HepG2 (cell line): ENCODE data around the gene IFNG. TPM values are rescaled to one million over a fixed set of nuclear protein-coding genes. Genes with fewer than 3 reads are reported as not detected.

Source experiments
- ATAC-seq: fragments of 200-7000 bp; cut with Tn5 transposase; 3 replicates; pipeline ENCODE4 v1.9.1; 2020; ENCODE audit warnings: mild to moderate bottlenecking, moderate library complexity
- BruUV-seq: library from RNA; stranded (reverse); fragments of 400-500 nt; replicated peaks from 2 replicates; lab custom pipeline; 2021; lab: Mats Ljungman, UMichigan
- CTCF ChIA-PET: fragments of 300-600 bp; formaldehyde crosslinking; extraction: SDS; loops from one replicate; lab custom pipeline; 2021; ENCODE audit warnings: low total read pairs, inconsistent platforms, low intra/inter-chr PET ratio; lab: Yijun Ruan, JAX
- POLR2A ChIA-PET: fragments of 350-600 bp; sonication (Branson Sonifier 250); formaldehyde crosslinking; loops from one replicate; lab custom pipeline; 2020; ENCODE audit warnings: antibody characterized with exemption, inconsistent platforms; lab: Yijun Ruan, JAX
- DNase-seq: peaks from one replicate; pipeline ENCODE4 v3.0.0-alpha.2; 2015; ENCODE audit warnings: low spot score
- FAIRE-seq: peaks from 3 replicates; lab custom pipeline; 2011; peaks lifted over from hg19 to GRCh38; lab: Jason Lieb, UNC
- H2AFZ ChIP-seq: one replicate; pipeline ENCODE4 v1.6.1; 2011; ENCODE audit warnings: low read length, inconsistent platforms
- H3K27ac ChIP-seq: fragments of 300-600 bp; 3 replicates; pipeline ENCODE4 v1.8.0; 2011; ENCODE audit warnings: mixed run types, mild to moderate bottlenecking, mixed read lengths, low read length, inconsistent platforms; ENCODE audit not compliant: insufficient read depth; ENCODE audit errors: extremely low read length
- H3K27me3 ChIP-seq, 2 experiments: fragments of 200-600 bp in 1 of 2; 2 replicates in 1 of 2; 3 replicates in 1 of 2; pipeline versions ENCODE4 v1.6.0 to v1.8.0; 2011; ENCODE audit warnings: low read length in 2 of 2, mild to moderate bottlenecking in 2 of 2, moderate library complexity in 2 of 2, inconsistent platforms in 1 of 2; ENCODE audit not compliant: insufficient read depth in 2 of 2, control insufficient read depth in 1 of 2
- H3K36me3 ChIP-seq, 2 experiments: fragments of 200-600 bp in 1 of 2; replicated peaks in 1 of 2; 2 replicates in 1 of 2; 3 replicates in 1 of 2; pipeline versions ENCODE4 v1.5.1 to v1.8.0; 2011; ENCODE audit warnings: low read length in 2 of 2, inconsistent platforms in 1 of 2; ENCODE audit not compliant: insufficient read depth in 2 of 2, control insufficient read depth in 1 of 2
- H3K4me1 ChIP-seq: 2 replicates; pipeline ENCODE4 v1.5.1; 2012; ENCODE audit warnings: low read length, inconsistent platforms; ENCODE audit not compliant: insufficient read depth
- H3K4me2 ChIP-seq: 2 replicates; pipeline ENCODE4 v1.6.0; 2011; ENCODE audit warnings: low read depth, low read length, inconsistent platforms
- H3K4me3 ChIP-seq, 3 experiments: fragments of 200-600 bp in 1 of 3; sonication (generic), shearing (Covaris generic) in 1 of 3; replicated peaks in 1 of 3; 2 replicates each; pipeline ENCODE4 v1.5.1; 2011 to 2016; ENCODE audit warnings: low read length in 3 of 3, inconsistent platforms in 2 of 3, low read depth in 2 of 3, mild to moderate bottlenecking in 2 of 3, control low read depth in 1 of 3, mixed read lengths in 1 of 3; ENCODE audit not compliant: insufficient read depth in 1 of 3
- H3K79me2 ChIP-seq: one replicate; pipeline ENCODE4 v1.6.1; 2011; ENCODE audit warnings: low read length, inconsistent platforms; ENCODE audit not compliant: insufficient read depth
- H3K9ac ChIP-seq: 2 replicates; pipeline ENCODE4 v1.6.0; 2011; ENCODE audit warnings: mild to moderate bottlenecking, low read depth, low read length, inconsistent platforms; ENCODE audit not compliant: insufficient read depth
- H3K9me3 ChIP-seq: 2 replicates; pipeline ENCODE4 v1.5.1; 2012; ENCODE audit warnings: mild to moderate bottlenecking, low read length
- H4K20me1 ChIP-seq: 2 replicates; pipeline ENCODE4 v1.6.0; 2011; ENCODE audit warnings: inconsistent platforms, mild to moderate bottlenecking, low read length, moderate library complexity; ENCODE audit not compliant: insufficient read depth
- CCDC6 ChIP-seq: sonication (generic); formaldehyde crosslinking; IDR thresholded peaks from 2 replicates; pipeline ENCODE4 v1.8.1; 2022; ENCODE audit warnings: mild to moderate bottlenecking, missing genetic modification reagents, moderate library complexity
- DR1 ChIP-seq: sonication (generic); formaldehyde crosslinking; IDR thresholded peaks from 2 replicates; pipeline ENCODE4 v1.8.0; 2021; ENCODE audit warnings: mild to moderate bottlenecking, missing genetic modification reagents, inconsistent platforms
- HOXA3 ChIP-seq: sonication (generic); formaldehyde crosslinking; IDR thresholded peaks from 2 replicates; pipeline ENCODE4 v1.5.0; 2020; ENCODE audit warnings: missing genetic modification reagents
- SSRP1 ChIP-seq: IDR thresholded peaks from 2 replicates; pipeline ENCODE4 v1.6.1; 2016; ENCODE audit warnings: control low read depth
- STAT6 ChIP-seq: sonication (generic); formaldehyde crosslinking; IDR thresholded peaks from 2 replicates; pipeline ENCODE4 v1.4.0; 2020; ENCODE audit warnings: missing genetic modification reagents, mild to moderate bottlenecking, borderline replicate concordance
- TOE1 ChIP-seq: sonication (generic); formaldehyde crosslinking; IDR thresholded peaks from 2 replicates; pipeline ENCODE4 v1.4.0; 2020; ENCODE audit warnings: mild to moderate bottlenecking, missing genetic modification reagents
- ZFP82 ChIP-seq: sonication (generic); formaldehyde crosslinking; IDR thresholded peaks from 2 replicates; pipeline ENCODE4 v1.5.1; 2020; ENCODE audit warnings: mild to moderate bottlenecking, missing genetic modification reagents, borderline replicate concordance
- ZMAT5 ChIP-seq: sonication (generic); formaldehyde crosslinking; IDR thresholded peaks from 2 replicates; pipeline ENCODE4 v1.5.0; 2020; ENCODE audit warnings: mild to moderate bottlenecking, low read depth, missing genetic modification reagents, borderline replicate concordance
- ZNF18 ChIP-seq: sonication (generic); formaldehyde crosslinking; IDR thresholded peaks from 2 replicates; pipeline ENCODE4 v1.8.0; 2022; ENCODE audit warnings: mild to moderate bottlenecking, missing genetic modification reagents; ENCODE audit not compliant: insufficient replicate concordance
- ZNF207 ChIP-seq: fragments of 450-650 bp; IDR thresholded peaks from 2 replicates; pipeline ENCODE4 v1.6.1; 2016; ENCODE audit warnings: antibody characterized with exemption, borderline replicate concordance
- ZNF274 ChIP-seq: sonication (generic); formaldehyde crosslinking; IDR thresholded peaks from 2 replicates; pipeline ENCODE4 v1.5.1; 2020; ENCODE audit warnings: mild to moderate bottlenecking, missing genetic modification reagents
- ZNF724P ChIP-seq: sonication (generic); formaldehyde crosslinking; IDR thresholded peaks from 2 replicates; pipeline ENCODE4 v1.8.0; 2022; ENCODE audit warnings: missing genetic modification reagents, borderline replicate concordance
- WGBS: methylation state at CpG from one replicate; pipeline ENCODE4 v1.1.6; 2017; ENCODE audit warnings: low lambda C conversion rate; 5-methylcytosine and 5-hydroxymethylcytosine counted together
- in situ Hi-C: cut with HindIII; loops from 2 replicates; pipeline ENCODE4 v1.10.0; 2017; ENCODE audit warnings: low pct_unique_long_range_greater_than_20kb; ENCODE audit not compliant: extremely low pct_ligation_motif_present
- intact Hi-C: fragments of 100-400 bp; cut with micrococcal nuclease; formaldehyde crosslinking; loops from one replicate; pipeline ENCODE4 v1.10.0; 2022; ENCODE audit not compliant: unreplicated experiment
- polyA plus RNA-seq, 8 experiments: library from polyadenylated mRNA; depleted of rRNA in 3 of 8; stranded (reverse) in 7 of 8; unstranded in 1 of 8; fragments of >200 nt; fragmentation: Illumina TruSeq in 4 of 8; extraction: Trizol in 4 of 8; gene quantifications; 2 replicates each; pipeline versions ENCODE4 v1.2.1 to v1.2.3, GENCODE V29; 2011 to 2016; ENCODE audit warnings: low read depth in 4 of 8, missing spikeins in 1 of 8, mixed read lengths in 1 of 8; ENCODE audit not compliant: insufficient read depth in 1 of 8
- total RNA-seq, 5 experiments: library from RNA; depleted of rRNA; stranded (reverse); fragments of >200 nt; fragmentation: Illumina TruSeq; extraction: Trizol; gene quantifications; 2 replicates each; pipeline ENCODE4 v1.2.3, GENCODE V29; 2016; ENCODE audit warnings: low read depth in 1 of 5

IFNG gene
- total and polyA plus RNA-seq, 2 of the 13 experiments (the other 11 are each of a cell fraction or from before 2014, with no cell fraction given): not detected

- H3K9ac ChIP-seq: no peak overlapping the region
- DNase-seq (no peak), FAIRE-seq (no peak), ATAC-seq (no peak)
- H3K79me2 ChIP-seq: no peaks in the 10 kb centered on the region
- no peaks in the 10 kb centered on the region for H3K36me3 ChIP-seq
- WGBS: 0% methylated on average over 1 of the region's 1 CpG
- in situ Hi-C loops (no loop called here), intact Hi-C loops (no loop called here)
- H4K20me1 ChIP-seq: 0 out of 2 replicates have a peak, but pooled peaks cover 2% of the 10 kb centered on the region
- ChIA-PET CTCF (no interaction called here), POLR2A (no interaction called here)
- H3K27ac ChIP-seq: no peak overlapping the region
- H3K4me1 ChIP-seq: no peaks in the 10 kb centered on the region
- no peaks in the 10 kb centered on the region for H3K9me3 ChIP-seq
- no peak overlapping the region for H2AFZ ChIP-seq
- no peaks in the 10 kb centered on the region for H3K27me3 ChIP-seq
- TF ChIP-seq ZMAT5 (CRISPR knock-in tag) (no peak), SSRP1 (CRISPR knock-in tag) (no peak), ZNF207 (no peak), CCDC6 (no peak)
- no TSS peak for BruUV-seq
- H3K4me3 ChIP-seq: no peak overlapping the region
- no peak overlapping the region for H3K4me2 ChIP-seq
Observed at GRCh38 chr12:68106660-68107059, 52.9 kb downstream of the IFNG start.

GRCh38 chr12:68106160-68106559, 53.4 kb downstream of the IFNG start:
- no peaks in the 10 kb centered on the region for H3K27me3 ChIP-seq
- no peaks in the 10 kb centered on the region for H3K36me3 ChIP-seq
- no peak overlapping the region for H3K27ac ChIP-seq
- ATAC-seq (no peak), FAIRE-seq (no peak), DNase-seq (no peak)
- POLR2A ChIA-PET: no interaction called here
- no peak overlapping the region for H2AFZ ChIP-seq
- intact Hi-C loops (no loop called here), in situ Hi-C loops (no loop called here)
- CTCF ChIA-PET: no interaction called here
- BruUV-seq: no TSS peak
- 21% methylated on average over 5 of the region's 5 CpGs for WGBS
- H3K9me3 ChIP-seq: no peaks in the 10 kb centered on the region
- no peak overlapping the region for H3K4me2 ChIP-seq
- no peak overlapping the region for H3K9ac ChIP-seq
- TF ChIP-seq ZFP82: no peak
- TF ChIP-seq ZNF724P (CRISPR knock-in tag): no peak
- TF ChIP-seq ZNF18 (CRISPR knock-in tag): no peak
- no peak for TF ChIP-seq ZNF274 (CRISPR knock-in tag)
- no peak for TF ChIP-seq HOXA3 (CRISPR knock-in tag)
- TF ChIP-seq DR1 (CRISPR knock-in tag): no peak
- TF ChIP-seq STAT6 (CRISPR knock-in tag): no peak
- no peak for TF ChIP-seq TOE1 (CRISPR knock-in tag)
- H3K4me3 ChIP-seq: no peak overlapping the region
- H4K20me1 ChIP-seq: 0 out of 2 replicates have a peak, but pooled peaks cover 2% of the 10 kb centered on the region
- H3K4me1 ChIP-seq: no peaks in the 10 kb centered on the region
- no peaks in the 10 kb centered on the region for H3K79me2 ChIP-seq
